Activated naive CD4-positive, alpha-beta T cell (primary cell): ENCODE results near the gene CREB1.
"Not testable (repeated sequence)": the region's sequence is repeated elsewhere in the genome, so short reads cannot be mapped to it uniquely, and the experiment has no call there.

ENCODE experiments used
- DNase-seq, 4 experiments: peaks; one replicate each; lab custom pipeline; 2025; lab: John Stamatoyannopoulos, UW

Gene CREB1

DNA sequence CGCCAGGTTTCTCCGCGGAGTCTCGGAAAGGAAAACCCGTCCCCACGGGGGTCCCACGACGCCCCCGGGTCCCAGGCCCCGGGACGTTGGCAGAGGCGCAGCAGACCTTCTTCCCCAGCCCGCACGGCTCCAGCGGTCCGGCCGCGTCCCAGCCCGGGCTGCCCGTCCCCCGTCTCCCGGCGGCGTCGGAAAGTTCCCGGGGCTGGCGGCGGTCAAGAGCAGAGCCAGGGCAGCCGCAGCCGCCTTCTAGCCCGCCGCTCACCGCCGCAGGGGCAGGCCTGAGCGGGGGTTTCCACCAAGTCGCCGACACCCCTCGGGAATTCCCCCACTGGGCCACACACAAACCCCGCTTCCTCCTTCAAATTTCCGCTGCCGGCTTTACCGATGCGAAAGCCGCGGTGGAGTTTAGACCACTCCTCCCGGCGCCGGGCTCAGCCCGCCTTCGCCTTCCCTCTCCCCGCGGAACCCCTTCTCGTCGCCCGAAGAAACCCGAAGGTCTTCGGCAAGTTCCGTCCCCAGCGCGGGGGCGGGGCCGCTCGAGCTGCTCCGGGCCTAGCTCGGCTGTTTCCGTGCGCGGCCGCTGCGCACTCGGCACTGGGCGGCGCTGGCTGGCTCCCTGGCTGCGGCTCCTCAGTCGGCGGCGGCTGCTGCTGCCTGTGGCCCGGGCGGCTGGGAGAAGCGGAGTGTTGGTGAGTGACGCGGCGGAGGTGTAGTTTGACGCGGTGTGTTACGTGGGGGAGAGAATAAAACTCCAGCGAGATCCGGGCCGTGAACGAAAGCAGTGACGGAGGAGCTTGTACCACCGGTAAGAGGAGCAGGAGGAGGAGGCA, at the start of gene CREB1:
TSS of gene CREB1 (plus strand) at position 633 of the 830 bp plus-strand sequence. CDS start 25,674 bp downstream, outside the sequence.
- DNase-seq, result peak; percentile 100

DNA sequence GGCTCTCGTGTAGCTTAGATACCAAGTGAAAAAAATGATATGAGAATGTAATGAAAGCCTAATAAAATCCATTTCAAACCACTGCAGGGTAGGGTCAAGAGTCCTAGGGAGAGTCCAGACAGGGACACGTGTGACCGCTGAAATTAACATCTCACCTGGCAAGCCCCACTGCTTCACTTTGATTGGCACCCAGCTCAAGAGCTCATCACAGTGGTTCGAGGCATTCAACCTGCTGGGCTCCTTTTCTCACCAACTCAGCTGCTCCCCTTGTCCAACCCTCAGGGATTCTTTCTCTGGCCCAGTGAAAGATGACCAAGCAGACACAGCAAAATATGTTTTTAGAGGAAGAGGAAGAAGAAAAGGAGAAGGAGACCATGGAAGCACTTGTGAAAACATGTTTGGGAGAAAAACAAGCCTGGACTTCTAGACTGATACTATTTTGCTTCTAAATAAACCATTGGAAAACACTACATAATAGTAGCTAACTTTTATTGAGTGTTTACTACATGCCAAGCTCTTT, 49.2 kb upstream of the CREB1 start:
- no peak for DNase-seq

DNA sequence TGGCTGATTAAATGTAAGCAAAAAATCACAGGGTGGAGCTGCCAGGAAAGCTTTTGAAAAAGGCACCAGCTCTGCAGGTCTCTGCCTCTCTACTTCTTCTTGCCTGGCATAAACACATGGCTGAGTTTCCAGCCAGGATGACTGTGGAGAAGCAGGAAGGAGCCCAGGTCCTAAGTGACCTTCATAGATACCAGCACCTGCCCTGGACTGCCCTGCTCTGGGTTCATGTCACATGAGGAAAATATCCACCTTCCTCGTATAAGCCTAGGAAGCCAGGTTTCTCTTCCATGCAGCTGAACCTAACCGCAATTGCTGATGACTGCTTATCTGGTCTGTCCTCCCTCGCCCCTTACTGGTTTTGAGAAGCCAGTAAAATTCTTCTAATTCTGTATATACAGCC, 47.8 kb upstream of the CREB1 start:
- DNase-seq, result no peak

DNA sequence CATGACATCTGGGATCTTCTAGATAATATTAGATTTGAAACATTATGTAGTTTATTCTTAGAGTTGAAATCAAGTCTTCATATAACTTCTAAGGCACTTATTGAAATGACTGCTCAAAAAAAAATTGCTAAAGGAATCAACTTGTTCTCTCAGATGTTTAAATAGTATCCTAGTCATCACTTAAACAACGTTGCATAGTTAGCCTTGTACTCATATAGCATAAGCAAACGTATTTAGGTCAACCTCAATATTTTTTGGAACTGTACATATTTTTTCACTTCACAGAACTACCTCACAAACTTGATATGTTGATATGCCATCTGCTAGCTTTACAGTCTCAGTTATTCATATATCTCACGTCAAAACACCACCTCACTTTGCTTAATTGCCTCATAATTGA, 47.1 kb upstream of the CREB1 start:
- DNase-seq, result no peak

DNA sequence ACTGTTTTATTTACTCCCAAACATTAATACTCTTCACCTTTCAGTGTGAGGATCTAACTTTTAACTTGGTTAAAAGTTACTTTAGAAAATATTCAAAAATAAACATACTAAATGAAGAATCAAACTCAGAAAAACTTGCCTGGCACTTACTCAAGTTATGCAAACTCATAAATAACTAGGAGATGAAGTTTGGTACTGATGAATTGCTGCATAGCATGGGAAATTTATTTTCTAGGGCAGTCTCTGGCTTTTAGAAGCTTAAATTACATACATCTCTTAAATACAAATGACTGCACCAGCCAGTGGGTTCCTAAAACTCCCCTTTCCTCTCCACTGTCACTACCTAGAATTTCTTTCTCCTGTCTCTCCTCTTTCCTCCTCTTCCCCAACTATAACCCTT, 46.7 kb upstream of the CREB1 start:
- DNase-seq, result no peak

DNA sequence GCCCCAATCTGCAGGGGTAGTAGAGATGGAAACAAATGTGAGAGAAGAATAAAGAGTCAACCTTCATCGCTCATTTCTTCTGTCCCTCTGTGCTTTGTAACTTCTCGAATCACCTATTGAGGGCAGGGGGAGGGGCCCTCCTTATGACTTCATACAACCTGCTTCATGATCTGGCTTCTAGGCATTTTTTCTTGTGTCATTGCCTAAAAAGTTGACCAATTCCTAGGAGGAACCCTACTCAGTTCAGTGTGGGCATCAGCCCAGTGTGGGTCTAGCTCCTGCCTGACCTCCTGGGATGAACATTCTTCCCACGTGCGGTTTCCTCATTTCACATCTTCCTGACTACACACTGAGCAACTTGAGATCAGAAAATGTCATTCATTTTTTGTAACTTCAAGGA, 46.3 kb upstream of the CREB1 start:
- no peak for DNase-seq

DNA sequence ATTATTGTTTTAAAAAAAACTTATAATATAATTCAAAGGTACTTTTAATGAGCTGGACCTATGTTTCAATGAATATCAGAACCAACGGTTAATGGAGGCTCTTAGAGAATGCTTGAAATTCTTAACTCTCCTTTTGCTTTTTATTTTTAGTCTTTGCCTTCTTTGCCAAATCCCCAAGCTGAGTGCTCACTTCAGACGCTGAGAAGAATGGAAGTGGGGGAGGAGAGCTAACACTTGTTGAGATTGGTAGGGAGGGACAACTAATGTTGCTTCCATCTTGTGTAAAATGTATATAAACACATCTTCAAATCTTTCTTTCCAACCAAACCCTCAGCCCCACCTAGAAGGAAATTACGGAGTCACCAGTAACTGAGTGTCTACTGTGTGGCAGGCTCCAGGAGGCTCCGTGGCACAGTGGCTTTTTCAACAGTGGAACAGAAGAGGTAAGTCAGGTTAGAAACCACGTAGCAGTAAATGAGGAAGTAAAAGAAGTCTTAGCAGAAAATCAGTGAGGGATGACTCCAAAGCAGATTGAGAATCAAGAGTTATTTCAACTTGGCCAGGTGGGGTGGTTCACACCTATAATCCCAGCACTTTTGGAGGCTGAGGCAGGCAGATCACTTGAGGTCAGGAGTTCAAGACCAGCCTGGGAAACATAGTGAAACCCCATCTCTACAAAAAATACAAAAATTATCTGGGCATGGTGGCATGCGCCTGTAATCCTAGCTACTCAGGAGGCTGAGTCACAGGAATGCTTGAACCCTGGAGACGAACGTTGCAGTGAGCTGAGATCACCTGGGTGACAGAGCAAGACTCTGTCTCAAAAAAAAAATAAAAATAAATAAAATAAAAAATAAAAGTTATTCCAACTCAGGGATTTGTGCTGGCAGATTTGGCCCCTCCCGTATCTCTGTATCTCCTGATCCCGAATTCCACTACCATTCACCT, 45.0 kb upstream of the CREB1 start:
- DNase-seq, result no peak

DNA sequence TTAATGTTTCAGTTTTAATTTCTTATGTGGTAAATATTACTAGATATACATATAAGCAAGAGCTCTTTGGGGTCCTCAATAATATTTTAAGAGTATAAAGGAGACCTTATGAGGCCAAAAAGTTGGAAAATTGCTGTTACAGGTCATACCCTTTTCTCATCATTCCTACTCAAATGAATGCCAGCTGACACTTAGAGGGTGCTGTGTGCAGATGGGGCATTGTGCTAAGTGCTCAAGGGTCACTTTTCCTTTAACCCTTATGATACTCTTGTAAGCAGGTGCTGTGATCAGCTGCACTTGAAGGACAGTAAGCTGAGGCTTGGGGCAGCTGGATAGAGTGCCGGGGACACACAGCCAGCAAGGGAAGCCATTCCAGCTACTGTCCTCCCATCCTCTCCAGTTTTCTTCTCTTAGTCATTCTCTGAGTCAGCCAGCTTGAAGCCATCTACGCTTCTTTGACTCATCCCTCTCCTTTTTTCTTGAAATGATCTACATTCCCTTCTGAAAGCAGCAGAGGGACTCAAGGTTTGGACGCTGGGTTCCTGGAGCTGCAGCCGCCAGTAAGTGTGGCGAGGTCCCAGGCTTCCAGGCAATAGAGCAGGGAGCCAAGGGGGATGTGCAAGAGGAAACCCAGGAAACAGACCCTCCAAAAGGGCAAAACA, 42.0 kb upstream of the CREB1 start:
- no peak for DNase-seq

DNA sequence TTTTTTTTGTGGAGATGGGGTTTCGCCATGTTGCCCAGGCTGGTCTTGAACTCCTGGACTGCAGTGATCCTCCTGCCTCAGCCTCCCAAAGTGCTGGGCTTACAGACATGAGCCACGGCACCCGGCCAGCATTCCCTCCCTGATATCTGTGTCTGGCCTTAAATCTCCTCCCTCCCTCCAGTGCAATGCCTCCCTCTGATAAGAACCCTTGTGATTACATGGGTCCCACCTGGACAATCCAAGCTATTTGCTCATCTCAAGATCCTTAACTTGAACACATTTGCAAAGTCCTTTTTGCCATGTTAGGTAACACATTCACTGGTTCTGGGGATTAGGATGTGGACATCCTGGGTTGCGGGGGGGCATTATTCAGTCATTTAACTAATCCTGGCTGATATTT, 40.5 kb upstream of the CREB1 start:
- DNase-seq, result no peak

DNA sequence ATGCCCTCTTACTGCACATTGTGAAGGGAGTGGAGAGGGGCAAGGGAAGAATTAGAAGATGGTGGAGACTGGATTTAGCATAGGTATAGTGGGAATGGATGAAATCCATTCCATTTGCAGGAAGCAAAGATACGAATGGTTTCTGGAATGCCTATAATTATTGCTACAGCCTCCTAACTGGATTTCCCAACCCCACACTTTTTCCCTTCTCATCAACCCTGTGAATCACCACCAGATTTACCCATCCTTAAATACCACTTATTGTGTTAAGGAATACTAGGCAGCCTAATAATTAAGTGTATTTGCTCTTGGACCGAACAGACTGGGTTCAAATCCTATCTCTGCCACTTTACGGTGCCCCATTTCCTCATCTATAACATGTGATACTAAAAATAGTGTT, 39.3 kb upstream of the CREB1 start:
- DNase-seq, result no peak

DNA sequence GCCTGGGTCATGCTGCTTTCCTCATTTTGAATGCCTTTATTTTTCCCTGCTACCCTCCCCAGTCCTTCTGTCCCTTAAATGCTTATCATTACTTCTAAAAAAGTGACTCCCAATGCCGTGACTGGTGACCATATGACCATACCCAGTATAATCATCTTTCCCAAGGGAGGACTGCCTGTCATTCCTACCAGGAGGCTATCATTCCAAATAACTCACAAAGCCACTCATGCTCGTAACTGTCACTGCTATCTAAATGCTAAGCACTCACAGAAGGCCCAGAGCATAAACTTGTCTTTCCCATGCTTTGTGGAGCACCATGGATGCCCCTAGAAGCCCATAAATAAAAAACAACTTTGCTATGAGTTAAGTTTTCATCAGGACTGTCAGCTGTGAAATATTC, 38.7 kb upstream of the CREB1 start:
- DNase-seq, result no peak

DNA sequence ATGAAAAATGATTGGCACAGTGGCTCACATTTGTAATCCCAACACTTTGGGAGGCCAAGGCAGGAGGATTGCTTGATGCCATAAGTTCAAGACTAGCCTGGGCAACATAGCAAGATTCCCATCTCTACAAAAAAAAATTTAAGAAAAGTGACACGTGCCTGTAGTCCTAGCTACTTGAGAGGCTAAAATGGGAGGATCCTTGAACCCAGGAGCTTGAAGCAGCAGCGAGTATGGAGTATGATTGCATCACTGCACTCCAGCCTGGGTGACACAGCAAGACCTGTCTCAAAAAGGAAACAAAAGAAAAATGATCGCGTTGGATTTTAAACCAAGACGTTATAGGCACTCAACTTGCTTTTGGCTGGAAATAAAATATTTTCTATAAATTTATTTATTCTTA, 37.8 kb upstream of the CREB1 start:
- DNase-seq, result no peak

DNA sequence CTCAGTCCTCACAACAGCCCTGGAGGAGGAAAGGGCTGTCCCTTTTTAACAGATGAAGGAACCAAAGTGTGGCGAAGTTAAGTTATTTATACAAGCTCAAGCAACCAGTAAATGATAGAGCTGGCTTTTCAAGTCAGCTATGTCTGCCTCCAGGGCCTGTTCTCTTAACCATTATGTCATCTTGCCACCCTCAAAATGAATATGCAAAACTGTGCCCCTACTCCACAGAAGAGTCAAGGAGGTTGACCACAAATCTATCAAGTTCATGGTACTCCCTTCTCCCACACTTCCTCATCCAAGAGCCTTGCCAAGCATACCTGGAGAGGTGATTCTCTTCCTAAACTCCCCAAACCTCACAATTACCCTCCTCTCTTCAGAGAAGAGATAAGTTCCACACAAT, 37.3 kb upstream of the CREB1 start:
- DNase-seq, result no peak

DNA sequence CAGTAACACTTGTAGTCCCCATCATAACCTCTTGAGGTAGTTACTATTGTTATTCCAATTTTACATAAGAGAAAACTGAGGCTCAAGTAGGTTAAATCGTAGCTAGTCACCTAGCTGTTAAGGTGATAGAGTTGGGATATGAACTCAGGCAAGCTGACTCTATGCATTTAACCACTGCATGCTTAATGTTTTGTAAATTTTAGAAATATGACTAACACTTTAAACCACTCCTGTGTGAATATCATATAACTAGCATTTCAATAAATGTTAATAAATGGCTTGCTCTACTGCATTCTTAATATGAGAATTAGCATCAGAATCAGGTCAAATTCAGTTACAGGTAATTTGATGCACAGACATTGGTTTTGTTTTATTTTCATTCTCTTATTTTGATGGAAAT, 35.6 kb upstream of the CREB1 start:
- no peak for DNase-seq

DNA sequence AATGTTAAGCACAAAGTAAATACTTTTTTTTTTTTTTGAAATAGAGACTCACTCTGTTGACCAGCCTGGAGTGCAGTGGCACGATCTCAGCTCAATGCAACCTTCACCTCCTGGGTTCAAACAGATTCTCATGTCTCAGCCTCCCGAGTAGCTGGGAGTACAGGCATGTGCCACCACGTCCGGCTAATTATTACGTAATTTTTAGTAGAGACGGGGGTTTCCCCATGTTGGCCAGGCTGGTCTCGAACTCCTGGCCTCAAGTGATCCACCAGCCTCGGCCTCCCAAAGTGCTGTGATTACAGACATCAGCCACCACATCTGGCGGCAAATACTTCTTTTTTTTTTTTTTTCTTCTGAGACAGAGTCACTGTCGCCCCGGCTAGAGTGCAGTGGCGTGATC, 32.8 kb upstream of the CREB1 start:
- not testable (repeated sequence) for DNase-seq

DNA sequence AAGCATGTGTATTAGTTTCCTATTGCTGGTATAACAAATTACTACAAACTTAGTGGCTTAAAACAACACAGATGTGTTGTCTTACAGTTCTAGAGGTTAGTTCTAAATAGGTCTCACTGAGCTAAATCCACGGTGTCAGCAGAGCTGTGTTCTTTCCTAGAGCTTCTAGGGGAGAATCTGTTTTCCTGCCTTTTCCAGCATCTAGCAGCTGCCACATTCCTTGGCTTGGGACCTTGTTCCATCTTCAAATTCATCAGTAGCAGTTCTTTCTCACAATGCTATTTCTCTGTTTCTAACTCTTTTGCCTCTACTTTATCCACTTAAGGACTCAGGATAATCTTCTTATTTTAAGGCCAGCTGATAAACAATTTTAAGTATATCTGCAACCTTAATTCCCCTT, 32.2 kb upstream of the CREB1 start:
- DNase-seq, result no peak

DNA sequence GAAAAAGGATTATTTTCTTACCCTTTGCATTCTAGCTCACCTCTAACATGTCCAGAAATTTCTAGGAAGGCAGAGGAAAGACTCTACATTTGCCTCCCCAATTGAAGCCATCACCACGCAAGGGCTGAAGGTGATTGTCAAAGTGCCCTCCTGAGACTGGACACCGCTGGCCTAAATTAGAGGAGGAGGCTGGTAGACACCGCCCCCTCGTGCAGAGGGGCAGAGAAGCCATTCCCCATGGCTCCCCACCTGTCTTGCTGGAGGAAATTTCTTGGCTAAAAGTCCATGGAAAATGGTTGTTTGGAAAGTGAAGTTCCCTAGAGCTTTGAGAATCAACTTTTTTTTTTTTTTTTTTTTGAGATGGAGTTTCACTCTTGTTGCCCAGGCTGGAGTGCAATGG, 31.3 kb upstream of the CREB1 start:
- DNase-seq, result no peak

DNA sequence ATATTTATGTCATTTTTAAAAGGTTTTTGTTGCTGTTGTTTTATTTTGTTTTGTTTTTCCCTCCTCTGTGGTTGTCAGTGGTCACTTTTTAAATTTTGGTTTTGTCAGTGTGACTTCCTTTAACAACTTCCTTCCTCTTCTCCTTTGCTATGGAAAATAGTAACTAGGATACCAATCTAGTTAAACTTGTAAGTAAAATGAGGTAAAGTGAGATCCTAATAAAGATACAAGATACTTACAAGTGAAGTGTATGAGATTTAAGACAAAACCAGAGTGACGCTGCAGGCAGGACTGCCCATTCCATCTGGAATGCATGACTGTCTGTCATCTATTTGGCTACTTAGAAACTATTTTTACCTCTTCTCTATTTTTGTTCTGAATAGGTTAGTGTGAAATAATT, 30.6 kb upstream of the CREB1 start:
- DNase-seq, result no peak

DNA sequence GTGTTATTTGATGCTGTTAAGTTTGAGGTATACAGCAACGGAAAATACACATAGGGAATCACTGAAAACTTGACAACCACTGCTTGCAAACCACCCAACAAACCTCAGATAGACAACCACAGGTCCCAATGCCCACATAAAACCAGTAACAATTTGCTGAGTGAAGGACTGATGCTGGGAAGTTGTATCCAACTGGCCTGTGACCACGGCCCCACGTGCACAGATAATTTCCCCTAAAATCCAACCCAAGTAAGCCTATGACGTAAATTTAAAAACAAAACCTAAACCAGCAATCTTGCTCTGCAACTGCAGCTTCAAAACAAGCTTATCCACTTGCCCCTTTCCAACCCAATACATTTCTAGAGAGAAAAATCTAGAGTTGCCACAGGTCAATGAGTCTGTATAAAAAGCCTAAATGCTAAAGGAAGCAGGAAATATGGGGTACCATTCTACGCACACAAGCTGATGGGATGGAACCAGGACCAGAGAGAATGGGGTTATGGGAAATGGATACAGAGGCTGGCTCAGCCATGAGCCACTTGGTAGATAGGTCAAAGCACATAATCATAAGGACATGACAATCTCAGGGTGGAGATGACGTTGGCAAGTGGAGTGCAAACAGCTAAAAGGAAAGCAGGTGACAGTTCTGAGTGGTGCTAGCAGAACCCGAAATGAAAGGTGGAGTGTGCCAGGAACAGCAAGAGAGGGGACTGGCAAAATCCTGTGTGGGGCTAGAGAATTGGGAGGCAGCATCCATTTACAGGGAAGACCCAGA, 27.8 kb upstream of the CREB1 start:
- no peak for DNase-seq

DNA sequence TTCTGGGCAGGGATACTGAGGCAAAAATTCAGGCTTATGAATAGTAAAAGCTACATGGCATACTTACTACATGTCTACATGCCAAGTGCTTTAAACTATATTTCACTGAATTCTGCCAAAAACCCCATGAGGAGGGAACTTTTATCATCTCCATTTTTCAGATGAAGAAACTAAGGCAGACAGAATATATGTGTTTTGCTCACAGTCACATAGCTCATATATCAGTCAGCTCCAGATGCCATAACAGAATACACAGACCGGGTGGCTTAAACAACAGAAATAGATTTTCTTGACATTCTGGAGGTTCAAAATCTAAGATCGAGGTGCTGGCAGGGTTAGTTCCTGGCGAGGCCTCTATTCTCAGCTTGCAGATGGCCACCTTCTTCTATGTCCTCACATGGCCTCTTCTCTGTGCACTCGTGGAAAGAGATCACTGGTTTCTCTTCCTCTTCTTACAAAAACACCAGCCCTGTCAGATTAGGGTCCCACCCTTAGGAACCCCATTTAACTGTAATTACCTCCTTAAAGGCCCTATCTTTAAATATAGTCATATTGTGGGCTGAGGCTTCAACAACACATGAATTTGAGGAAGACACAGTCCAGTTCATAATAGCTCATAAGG, 27.1 kb upstream of the CREB1 start:
- DNase-seq, result no peak

DNA sequence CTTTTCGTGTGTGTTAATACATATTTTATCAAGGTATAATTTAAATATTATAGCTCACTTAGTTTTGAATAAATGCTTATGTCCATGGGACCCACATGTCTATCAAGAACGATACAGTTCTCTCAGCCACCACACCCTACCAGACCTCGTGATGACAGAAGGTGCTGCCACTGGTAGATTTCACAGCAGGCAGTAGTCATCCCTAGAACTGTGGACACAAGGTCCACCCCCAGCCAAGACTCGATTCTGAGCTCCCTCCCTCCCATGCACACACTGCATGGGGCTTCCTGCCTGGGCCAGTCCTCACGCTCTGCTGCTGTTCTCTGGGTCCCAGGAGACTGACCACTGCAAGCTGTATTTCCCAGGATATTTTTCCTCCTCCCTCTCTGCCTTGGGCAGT, 26.5 kb upstream of the CREB1 start:
- no peak for DNase-seq
